ENCODE results near the gene MRPS9.

Gene MRPS9

DNA sequence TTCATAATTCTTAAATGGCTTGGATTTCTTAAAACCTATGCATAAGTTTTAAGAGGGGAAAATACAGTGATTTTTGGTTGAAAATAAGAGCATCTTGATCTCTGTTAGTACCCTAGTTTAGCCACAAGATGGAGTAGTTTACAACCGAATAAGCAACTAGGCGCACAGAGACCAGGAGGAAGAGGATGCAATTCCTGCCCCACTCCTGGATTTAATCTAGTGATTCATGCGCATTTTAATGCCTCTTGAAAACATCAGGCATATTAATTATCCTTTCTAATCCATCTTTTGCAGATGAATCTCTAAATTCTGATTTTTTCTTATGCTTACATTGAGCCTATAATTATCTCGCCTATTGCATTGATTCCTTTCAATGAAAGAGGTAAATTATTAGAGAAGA, 76.7 kb downstream of the MRPS9 start:
- no peak for TF ChIP-seq EZH2phosphoT487 (IDR thresholded peaks at IDR 0.05; ENCODE audit: low read depth)
- TF ChIP-seq, protein P1, sequence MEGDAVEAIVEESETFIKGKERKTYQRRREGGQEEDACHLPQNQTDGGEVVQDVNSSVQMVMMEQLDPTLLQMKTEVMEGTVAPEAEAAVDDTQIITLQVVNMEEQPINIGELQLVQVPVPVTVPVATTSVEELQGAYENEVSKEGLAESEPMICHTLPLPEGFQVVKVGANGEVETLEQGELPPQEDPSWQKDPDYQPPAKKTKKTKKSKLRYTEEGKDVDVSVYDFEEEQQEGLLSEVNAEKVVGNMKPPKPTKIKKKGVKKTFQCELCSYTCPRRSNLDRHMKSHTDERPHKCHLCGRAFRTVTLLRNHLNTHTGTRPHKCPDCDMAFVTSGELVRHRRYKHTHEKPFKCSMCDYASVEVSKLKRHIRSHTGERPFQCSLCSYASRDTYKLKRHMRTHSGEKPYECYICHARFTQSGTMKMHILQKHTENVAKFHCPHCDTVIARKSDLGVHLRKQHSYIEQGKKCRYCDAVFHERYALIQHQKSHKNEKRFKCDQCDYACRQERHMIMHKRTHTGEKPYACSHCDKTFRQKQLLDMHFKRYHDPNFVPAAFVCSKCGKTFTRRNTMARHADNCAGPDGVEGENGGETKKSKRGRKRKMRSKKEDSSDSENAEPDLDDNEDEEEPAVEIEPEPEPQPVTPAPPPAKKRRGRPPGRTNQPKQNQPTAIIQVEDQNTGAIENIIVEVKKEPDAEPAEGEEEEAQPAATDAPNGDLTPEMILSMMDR (IDR thresholded peaks at IDR 0.05; ENCODE audit: low read depth, low read length) = peak; percentile 86
- H2AFZ ChIP-seq (ENCODE audit: low read depth, low read length) = no peak overlapping the region

DNA sequence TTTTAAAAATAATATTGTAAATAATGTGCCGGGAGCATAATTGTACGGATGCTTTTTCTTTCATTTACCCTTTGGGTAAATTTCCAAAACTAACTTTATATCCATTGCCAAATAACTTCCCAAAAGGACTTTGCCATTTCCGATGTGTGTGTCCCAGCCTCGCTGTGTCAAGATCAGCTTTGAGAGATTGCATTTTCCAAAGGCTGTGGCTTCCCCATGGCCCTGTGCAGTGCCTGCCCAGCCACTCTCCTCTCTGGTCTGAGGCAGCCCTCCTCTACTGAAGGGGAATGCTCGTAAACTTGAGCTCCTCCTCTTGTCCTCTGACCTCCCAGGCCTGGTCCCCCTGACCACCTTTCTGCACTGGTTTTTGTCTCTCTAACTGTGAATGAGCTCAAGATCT, 78.5 kb downstream of the MRPS9 start:
- Histone ChIP-seq H3K27me3 (ENCODE audit: low read depth, low read length) (no peaks in the 10 kb centered on the region), H3K79me2 (ENCODE audit: low read length) (no peaks in the 10 kb centered on the region), H3K4me3 (ENCODE audit: low read length) (no peak overlapping the region), H3K9me3 (ENCODE audit: insufficient read depth, low read length) (no peaks in the 10 kb centered on the region), H3K36me3 (replicated peaks; ENCODE audit: low read depth, low read length) (no peaks in the 10 kb centered on the region), H3K9ac (ENCODE audit: low read length) (no peak overlapping the region), H2AFZ (ENCODE audit: low read depth, low read length) (no peak overlapping the region), H3K27ac (ENCODE audit: low read length) (no peak overlapping the region), H3K4me2 (ENCODE audit: low read length) (no peak overlapping the region), H3K4me1 (ENCODE audit: low read length) (no peaks in the 10 kb centered on the region), H4K20me1 (ENCODE audit: insufficient read depth, low read length) (no peaks in the 10 kb centered on the region)
- TF ChIP-seq, protein P1 (IDR thresholded peaks at IDR 0.05; ENCODE audit: low read depth, low read length) = no peak
- TF ChIP-seq EZH2phosphoT487 (IDR thresholded peaks at IDR 0.05; ENCODE audit: low read depth) = no peak

More for the DNA sequence above, 76.7 kb downstream of the MRPS9 start:
- H3K4me3 ChIP-seq (ENCODE audit: low read length) = no peak overlapping the region
- H3K27ac ChIP-seq (ENCODE audit: low read length) = no peak overlapping the region
- H3K9ac ChIP-seq (ENCODE audit: low read length) = no peak overlapping the region
- H3K4me1 ChIP-seq (ENCODE audit: low read length) = peaks cover 8% of the 10 kb centered on the region
- H4K20me1 ChIP-seq (ENCODE audit: insufficient read depth, low read length) = no peaks in the 10 kb centered on the region
- H3K36me3 ChIP-seq (replicated peaks; ENCODE audit: low read depth, low read length) = no peaks in the 10 kb centered on the region
- no peak overlapping the region for H3K4me2 ChIP-seq (ENCODE audit: low read length)
- no peaks in the 10 kb centered on the region for H3K9me3 ChIP-seq (ENCODE audit: insufficient read depth, low read length)
- no peaks in the 10 kb centered on the region for H3K27me3 ChIP-seq (ENCODE audit: low read depth, low read length)
- H3K79me2 ChIP-seq (ENCODE audit: low read length) = no peaks in the 10 kb centered on the region

DNA sequence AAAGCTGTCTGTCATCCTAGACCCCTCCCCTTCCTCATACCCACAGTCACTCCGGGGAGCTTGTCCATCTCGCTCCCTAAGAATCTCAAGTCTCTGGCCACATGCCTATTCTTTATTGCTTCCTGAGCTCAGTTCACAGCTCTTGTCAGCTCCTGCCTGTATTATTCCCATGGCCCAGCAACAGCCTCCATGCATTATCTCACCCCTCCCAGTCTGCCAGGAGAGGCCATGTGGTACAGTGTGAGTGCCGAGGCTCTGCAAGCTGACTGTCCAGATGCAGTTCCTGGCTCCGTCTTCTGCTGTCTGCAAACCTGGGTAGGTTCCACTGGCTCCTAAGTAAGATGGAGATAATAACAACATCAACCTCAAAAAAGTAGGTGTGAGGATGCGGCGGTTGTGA, 79.7 kb downstream of the MRPS9 start:
- Histone ChIP-seq H3K27me3 (ENCODE audit: low read depth, low read length) (no peaks in the 10 kb centered on the region), H3K4me2 (ENCODE audit: low read length) (no peak overlapping the region), H3K4me3 (ENCODE audit: low read length) (no peak overlapping the region), H3K4me1 (ENCODE audit: low read length) (no peaks in the 10 kb centered on the region), H2AFZ (ENCODE audit: low read depth, low read length) (no peak overlapping the region), H3K9ac (ENCODE audit: low read length) (no peak overlapping the region), H3K36me3 (replicated peaks; ENCODE audit: low read depth, low read length) (no peaks in the 10 kb centered on the region), H3K79me2 (ENCODE audit: low read length) (no peaks in the 10 kb centered on the region), H3K9me3 (ENCODE audit: insufficient read depth, low read length) (no peaks in the 10 kb centered on the region), H3K27ac (ENCODE audit: low read length) (no peak overlapping the region), H4K20me1 (ENCODE audit: insufficient read depth, low read length) (no peaks in the 10 kb centered on the region)
- TF ChIP-seq EZH2phosphoT487 (IDR thresholded peaks at IDR 0.05; ENCODE audit: low read depth) = no peak
- TF ChIP-seq, protein P1 (IDR thresholded peaks at IDR 0.05; ENCODE audit: low read depth, low read length) = no peak

DNA sequence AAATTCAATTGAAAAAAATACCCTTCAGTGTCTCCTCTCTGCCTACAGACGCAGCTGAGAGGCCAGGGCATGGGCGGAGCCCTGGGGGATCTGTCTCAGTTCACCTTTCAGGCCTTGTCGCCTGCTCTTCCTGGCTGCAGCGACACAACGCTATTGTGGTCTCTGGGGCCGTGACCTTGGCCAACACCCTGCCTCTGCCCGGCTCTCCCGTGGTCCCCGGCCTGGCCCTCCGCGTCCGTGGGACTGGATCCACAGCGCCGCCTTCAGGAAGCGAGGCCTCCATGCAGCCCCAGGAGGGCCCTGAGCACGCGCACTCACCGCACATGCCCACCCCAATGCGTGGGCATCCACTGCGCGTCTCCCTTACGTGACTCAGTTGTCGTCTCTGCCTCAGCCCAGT, 81.1 kb downstream of the MRPS9 start:
- H3K4me2 ChIP-seq (ENCODE audit: low read length) = no peak overlapping the region
- TF ChIP-seq EZH2phosphoT487 (IDR thresholded peaks at IDR 0.05; ENCODE audit: low read depth) = no peak
- TF ChIP-seq, protein P1 (IDR thresholded peaks at IDR 0.05; ENCODE audit: low read depth, low read length) = no peak
- 0 out of 2 replicates have a peak, but pooled peaks cover under 1% of the 10 kb centered on the region for H3K27me3 ChIP-seq (ENCODE audit: low read depth, low read length)
- no peak overlapping the region for H3K4me3 ChIP-seq (ENCODE audit: low read length)
- no peak overlapping the region for H3K9ac ChIP-seq (ENCODE audit: low read length)
- H4K20me1 ChIP-seq (ENCODE audit: insufficient read depth, low read length) = no peaks in the 10 kb centered on the region
- no peaks in the 10 kb centered on the region for H3K36me3 ChIP-seq (replicated peaks; ENCODE audit: low read depth, low read length)
- H3K4me1 ChIP-seq (ENCODE audit: low read length) = no peaks in the 10 kb centered on the region
- no peak overlapping the region for H3K27ac ChIP-seq (ENCODE audit: low read length)
- H3K9me3 ChIP-seq (ENCODE audit: insufficient read depth, low read length) = no peaks in the 10 kb centered on the region
- no peak overlapping the region for H2AFZ ChIP-seq (ENCODE audit: low read depth, low read length)
- no peaks in the 10 kb centered on the region for H3K79me2 ChIP-seq (ENCODE audit: low read length)

Data from OCI-LY3 (cell line).